MV-4-11 (cell line): ENCODE measurements around the gene FGFR3.

Experiments
- DNase-seq: peaks from one replicate; lab custom pipeline; 2025; lab: John Stamatoyannopoulos, UW

Gene FGFR3

DNA sequence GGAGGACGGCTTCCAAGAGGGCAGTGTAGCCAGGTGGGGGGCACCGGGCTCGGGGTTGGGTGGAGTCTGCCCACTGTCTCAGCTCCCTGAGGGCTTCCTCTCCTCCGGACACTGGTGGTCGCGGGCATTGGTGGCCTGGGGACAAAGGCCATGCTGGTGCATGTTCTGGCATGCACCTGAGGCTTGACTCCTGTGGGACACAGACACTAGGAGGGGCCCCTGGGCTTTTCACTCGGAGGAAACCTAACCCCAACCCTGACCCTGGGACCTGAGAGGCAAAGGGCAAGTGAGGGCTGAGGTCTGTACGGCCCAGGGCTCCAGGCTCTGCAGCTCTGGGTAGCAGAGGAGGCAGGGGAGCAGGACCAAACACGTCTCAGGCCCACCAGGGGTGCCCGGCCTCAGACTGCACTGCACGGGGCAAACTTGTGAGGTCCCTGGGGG is 22.3 kb upstream of the FGFR3 start:
- no peak for DNase-seq

DNA sequence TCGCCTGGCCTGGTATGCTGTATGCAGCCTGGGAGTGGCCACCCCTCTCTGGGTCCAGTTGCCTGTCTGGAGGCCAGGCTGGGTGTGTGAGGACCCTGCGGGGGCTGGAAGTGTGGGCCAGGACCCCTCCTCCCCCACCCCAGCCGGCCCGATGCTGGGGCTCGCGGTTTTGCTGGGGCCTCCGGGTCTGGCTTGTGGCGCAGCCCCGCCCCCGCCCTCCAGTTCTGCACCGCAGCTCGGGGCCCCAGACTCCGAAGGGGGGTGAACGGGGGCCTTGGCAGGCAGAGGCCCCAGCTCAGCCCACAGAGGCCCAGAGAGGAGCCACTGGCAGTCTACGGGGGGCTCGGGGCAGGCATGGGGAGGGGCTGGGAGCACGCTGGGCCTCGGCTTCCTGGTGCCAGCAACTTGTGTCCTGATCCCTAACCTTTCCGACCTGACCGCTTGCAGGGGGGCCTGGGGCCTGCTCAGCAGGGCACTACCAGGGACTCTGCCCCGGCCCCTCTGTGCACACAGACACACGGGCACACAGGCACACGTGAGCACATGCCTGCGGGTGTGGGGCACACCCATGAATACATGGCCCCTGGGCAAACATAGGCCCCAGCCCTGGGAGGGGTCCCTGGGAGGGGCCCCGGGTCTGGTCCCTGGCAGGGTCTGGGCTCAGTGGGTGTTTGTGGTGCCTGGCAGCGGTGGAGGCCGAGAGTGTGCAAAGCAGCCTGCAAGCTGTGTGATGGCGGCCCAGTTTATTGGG is 21.4 kb upstream of the FGFR3 start:
- DNase-seq, result peak; percentile 16

DNA sequence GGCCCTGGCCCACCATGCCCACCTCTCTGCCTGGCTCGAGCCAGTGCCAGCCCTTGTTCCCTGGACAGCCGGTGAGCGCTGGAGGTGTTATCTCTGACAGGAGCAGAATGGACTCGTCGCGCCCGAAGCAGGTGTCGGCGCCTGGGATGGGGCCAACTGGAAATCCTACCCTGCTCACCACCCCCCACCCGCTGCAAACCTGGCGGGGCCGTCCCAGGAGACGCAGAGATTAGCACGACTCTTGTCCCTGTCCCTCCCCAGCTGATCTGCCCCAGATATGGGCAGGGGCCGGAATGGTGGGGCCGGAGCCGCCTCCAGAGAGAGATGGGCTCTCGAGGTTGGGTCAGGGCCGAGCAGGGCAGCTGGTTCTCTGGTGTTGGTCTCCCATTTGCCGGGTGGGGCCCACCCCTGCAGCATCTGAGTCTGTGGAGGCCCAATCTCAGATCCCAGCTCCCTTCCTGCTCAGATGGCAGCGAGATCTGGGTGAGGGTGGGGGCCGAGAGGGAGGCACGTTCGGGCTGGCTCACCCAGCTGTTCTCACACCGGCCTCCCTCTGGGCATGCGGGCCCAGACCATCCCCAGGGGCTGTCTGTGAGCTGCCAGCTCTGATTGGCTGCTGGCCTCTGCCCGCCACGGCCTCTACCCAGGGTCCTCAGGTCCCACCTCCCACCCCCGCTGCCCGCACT is 20.1 kb upstream of the FGFR3 start:
- DNase-seq, result no peak

DNA sequence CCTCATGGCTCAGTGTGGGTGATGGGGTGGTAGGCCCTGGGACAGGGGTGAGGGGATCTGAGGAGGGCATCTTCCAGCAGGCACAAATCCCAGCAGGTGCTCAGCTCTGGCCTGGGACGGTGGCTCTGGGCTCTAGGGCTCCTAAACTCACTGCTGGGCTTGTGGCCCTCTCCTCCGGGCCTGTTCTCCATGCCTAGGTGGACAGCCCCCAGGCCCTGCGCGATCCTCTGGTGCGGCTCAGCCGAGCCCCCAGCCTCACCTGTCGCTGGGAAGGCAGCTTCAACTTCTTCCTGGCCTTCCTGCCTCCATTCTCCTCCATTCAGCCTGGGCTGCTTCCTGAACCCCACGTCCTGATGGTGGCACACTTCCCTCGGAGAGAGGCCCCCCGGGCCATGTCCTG is 19.3 kb upstream of the FGFR3 start:
- no peak for DNase-seq

GRCh38 chr4:1775731-1776500 is 17.2 kb upstream of the FGFR3 start:
- DNase-seq, result peak; percentile 82

DNA sequence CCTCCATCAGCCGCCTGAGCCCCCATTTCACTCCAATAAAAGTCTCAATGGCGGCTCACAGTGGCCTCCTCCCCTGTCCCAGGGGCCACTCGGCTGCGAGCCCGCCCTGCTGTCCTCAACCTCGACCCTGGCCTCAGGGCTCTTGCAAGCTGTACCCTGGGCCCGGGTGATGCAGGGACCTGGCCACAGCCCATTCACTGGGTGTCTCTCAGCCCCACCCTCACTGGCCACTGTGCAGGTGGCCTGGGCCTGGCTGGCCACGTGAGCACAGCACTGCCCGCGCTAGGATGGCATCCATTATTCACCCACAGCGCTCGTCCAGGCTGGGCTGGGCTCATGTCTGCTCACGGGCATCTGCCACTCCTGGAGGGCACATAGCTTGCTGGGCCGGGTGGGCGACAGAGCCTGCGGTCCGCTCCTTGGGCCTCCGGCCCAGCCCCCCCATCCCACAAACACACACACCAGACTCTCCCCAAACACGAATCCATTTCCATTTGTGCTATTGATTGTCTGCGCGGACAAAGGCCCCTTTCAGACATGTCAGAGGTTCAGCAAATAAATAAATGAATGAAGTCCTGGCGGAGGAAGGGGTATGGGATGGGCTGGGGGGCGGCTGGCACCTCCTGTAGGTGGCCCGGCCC is 16.5 kb upstream of the FGFR3 start:
- DNase-seq, result no peak

DNA sequence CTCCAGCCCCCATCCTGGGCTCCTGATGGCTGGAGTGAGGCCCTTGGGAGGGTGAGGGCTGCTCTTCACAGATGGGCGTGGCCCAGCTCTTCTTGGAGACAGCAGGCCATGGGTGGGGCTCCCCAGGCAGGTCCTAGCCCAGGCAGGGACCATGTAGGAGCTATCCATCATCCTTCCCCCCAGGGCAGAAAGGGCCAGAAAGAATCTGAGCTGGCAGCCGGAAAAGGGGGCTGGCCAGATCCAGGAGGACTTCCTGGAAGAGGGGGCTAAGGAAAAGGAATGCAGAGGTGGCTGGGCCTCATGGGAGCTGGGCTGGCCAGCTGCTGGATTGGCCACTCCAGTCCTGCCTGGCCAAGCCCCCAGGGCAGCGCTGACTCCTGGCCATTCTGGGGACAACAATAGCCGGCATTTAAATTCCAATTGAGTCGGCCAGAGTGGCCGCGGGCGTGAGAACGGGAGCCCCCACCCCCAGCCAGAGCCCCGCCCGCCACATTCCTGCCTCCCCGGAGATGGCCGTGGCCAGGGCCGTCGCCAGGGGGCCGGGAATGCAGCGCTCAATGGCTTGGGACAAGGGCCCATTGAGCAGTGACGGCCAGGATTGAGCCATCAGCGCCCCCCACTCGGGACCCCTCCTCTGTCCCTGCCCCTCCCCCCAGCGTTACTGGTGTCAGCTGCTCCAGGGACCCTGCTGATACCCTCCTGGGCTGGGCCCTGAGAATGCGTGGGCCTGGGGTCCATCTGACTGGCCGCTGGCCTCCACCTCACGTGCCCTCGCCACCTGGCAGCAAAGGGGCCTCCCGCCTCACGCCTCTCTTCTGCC is 15.1 kb upstream of the FGFR3 start:
- DNase-seq, result no peak

- DNase-seq, result no peak
Observed at GRCh38 chr4:1778642-1779392, 14.3 kb upstream of the FGFR3 start.

DNA sequence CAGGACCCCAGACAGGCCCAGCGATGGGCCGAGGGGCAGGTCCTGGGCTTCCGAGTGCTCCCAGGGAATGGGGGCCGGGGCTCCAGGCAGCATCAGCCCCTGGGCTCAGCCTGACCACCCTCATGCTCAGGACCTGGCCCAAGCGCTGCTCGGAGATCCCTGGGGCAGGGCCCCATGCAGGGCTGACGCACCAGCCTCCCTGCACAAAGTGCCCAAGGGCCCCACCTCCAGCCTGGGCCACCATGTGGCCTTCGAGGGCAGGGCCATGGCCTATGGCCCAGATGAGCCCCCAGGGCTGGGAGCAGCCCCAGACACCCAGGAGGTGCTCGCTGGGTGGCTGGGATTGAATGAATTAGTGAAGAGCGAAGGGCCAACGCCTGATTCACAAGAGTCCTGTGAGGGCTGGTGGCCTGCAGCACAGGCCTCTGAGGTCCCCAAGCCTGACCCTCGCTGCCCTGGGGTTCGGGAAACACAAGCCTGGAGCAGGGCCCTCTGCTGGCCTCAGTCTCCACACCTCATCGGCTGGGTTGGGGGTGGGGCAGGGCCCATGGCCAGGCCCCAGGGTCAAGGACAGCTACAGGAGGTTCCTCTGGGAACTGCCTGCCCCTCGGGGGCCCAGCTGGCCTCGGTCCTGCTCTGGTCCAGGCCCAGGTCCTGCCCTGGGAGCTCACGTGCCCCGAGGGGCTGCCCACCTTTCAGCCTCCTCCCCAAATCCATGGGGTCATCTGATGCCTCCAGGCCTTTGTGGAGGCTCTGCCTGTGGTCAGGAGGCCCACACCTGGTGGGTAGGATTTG is 13.3 kb upstream of the FGFR3 start:
- DNase-seq, result no peak

DNA sequence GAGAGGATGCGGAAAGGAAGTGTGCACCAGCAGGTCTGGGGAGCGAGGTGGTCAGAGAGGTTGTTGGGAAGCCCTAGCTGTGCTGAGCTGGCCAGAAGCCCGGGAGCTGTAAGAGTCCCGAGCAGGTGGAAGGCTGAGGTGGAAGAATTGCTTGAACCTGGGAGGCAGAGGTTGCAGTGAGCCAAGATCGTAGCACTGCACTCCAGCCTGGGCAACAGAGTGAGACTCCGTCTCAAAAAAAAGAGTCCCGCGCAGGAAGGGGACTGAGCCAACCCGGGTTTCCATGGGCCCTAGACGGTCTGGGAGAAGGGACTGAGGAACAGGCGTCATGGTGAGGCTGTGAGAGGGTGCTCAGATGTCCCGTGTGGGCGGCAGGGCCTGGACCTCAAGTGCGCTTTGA is 12.7 kb upstream of the FGFR3 start:
- no peak for DNase-seq

DNA sequence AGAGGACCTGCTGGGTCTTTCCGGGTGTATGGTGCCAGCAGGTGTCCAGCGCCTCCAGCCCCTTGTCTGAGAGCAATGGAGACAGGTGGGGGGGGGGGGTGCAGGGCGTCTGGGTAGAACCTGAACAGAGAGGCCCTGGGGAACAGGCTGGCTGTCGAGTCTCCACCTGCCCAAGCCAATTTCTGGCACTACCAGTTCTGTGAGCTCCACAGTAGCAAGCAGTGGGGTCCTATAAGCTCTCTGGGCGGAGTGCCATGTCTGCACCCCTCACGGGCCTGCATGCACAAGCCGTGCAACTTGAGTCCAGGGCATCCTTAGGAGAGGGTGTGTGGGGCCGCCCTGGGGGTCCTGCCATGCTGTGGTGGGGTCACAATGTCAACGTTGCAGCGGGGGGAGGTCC is 10.1 kb upstream of the FGFR3 start:
- no peak for DNase-seq

- DNase-seq, result no peak
Observed at GRCh38 chr4:1783970-1784369, 9.1 kb upstream of the FGFR3 start.

GRCh38 chr4:1784395-1784788 is 8.7 kb upstream of the FGFR3 start:
- DNase-seq, result no peak

DNA sequence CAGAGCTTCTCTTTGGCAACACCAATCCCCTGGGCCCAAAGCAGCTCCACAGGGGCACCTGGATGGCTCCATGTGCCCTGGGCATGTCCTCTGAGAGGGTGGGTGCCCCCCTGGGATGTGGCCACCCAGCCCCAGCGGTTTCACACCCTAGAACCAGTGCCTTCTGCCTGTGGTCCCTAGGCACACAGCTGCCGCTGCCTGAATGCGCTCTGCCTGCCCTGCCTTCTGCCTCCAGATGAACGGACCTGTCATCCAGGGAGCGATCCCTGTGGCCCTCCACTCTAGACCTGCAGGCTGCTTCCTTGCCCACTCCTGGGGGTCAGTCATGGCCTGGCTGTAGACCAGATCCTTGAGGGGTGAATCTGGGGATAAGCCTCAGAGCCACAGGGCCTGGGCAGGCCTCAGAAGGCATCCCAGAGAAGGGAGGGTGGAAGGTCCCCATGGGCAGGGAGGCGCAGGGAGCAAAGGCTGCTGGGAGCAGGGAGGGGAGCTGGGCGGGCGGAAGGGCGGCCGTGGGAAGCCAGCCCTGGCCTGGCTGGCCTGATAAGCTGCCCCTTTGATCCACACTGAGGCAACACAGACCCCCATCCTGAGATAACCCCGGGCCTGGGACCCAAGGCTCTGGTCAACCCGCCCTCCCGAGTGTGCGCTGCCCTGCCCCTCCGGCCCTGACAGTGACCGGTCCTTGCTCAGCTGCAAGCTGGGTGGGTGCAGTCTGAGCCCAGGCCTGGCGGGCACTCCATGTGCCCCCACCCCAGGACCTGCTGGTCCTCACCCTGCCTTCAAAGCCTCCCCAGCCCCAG is 8.1 kb upstream of the FGFR3 start:
- DNase-seq, result no peak

GRCh38 chr4:1785592-1785991 is 7.5 kb upstream of the FGFR3 start:
- no peak for DNase-seq

DNA sequence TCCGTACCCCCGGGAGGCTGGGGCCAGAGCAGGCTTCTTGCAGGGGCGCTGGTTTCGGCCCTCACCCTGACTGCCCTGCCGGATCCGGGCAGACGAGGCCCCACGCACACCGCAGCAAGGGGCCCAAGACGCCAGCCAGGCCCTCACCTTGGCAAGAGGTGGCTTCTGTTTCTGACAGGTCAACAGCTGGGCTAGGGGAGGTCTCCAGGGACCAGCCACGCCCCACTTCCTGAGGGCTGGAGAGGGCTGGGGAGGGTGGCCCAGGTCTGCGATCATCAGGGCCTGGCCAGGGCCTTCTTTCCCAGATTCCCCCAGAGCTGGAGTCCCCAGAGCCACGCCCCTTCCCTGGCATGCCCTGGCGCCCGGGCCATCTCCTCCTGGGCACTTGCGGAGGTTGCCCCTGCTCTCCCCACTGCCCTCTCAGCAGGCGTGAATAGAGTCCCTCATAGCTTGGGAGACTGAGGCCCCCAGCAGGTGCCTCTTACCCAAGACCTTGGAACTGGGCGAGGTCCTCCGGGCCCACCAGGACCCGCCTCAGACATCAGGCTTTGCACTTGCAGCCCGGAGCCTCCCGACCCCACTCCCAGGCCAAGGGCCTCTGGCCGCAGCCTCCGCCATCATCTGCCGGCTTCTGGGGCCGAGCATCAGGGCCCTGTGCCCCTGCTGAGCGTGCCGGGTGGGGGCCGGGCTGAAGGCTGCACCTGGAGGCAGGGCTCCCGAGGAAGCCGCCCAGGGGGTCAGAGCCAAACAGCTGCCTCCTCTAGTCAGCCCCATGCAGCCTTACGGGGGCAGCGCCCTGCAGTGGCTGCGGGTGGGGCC is 6.3 kb upstream of the FGFR3 start:
- no peak for DNase-seq

DNA sequence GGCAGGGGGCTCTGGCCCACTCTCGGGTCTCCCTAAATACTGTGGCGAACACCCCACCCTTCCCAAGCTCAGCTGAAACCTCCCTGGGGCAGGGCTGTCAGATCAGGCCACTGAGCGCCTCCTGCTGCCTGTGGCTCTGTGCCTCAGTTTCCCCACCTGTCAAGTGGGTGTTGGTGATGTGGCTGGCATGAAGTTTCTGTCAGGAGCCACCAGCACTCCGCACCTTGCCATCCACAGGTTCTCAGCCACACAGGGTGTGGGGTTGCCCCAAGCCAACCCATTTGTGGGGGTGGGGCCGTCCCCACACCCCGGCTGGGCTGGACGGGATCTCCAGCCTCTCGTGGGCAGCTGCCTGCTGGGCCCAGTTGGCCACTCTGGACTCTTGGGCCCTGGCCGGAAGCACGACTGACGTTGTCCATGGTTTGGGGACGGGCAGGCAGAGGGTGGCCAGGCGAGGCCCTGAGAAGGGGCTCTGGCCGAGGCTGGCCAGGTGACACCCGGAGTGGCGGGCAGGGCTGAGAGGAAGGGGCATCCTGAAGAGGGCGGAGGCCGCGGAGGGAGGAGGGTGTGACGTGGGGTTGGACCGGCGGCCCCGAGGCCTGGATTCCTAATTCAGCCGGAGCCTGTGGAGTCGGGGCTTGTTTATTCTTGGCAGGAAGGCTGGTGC is 5.5 kb upstream of the FGFR3 start:
- DNase-seq, result no peak
